CD4-positive, alpha-beta T cell treated with Interleukin-12 subunit alpha and Interleukin-12 subunit beta, for 1 hour (primary cell): ENCODE measurements around the gene RABAC1.
A peak's percentile ranks its signal among the peaks of the same experiment; 100 is the strongest.
"Not testable (repeated sequence)": the region's sequence is repeated elsewhere in the genome, so short reads cannot be mapped to it uniquely, and the experiment has no call there.

ENCODE experiments used
- DNase-seq: peaks from one replicate; pipeline ENCODE4 v3.0.0-alpha.2; 2020

RABAC1 gene, protein sequence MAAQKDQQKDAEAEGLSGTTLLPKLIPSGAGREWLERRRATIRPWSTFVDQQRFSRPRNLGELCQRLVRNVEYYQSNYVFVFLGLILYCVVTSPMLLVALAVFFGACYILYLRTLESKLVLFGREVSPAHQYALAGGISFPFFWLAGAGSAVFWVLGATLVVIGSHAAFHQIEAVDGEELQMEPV

GRCh38 chr19:41959056-41960053, at the start of gene RABAC1:
RABAC1 (minus strand) TSS chr19:41959321; CDS start chr19:41959292, 29 bp downstream.
- peak; percentile 90 for DNase-seq

- no peak for DNase-seq
Observed at GRCh38 chr19:42006569-42006968, 47.4 kb upstream of the RABAC1 start.

- DNase-seq = no peak
Observed at GRCh38 chr19:42005504-42005903, 46.4 kb upstream of the RABAC1 start.

- no peak for DNase-seq
Observed at GRCh38 chr19:42003506-42004294, 44.6 kb upstream of the RABAC1 start.

DNA sequence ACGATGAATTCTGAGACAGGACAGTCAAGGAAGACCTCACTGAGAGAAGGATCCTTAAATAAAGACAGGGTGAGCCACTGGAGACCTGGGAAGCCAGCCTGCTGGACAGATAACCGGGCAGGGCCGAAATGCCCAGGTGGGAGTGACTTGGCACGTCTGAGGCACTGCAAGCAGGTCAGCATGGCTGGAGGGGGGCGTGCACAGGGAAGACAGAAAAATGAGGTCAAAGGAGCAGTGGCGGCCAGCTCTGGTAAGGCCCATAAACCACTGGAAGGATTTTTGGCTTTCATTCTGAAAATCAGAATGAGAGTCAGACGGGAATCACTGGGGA, 40.7 kb upstream of the RABAC1 start:
- no peak for DNase-seq

GRCh38 chr19:41999071-41999877, 40.2 kb upstream of the RABAC1 start:
- DNase-seq = no peak

GRCh38 chr19:41998246-41999020, 39.3 kb upstream of the RABAC1 start:
- DNase-seq = peak; percentile 28

DNA sequence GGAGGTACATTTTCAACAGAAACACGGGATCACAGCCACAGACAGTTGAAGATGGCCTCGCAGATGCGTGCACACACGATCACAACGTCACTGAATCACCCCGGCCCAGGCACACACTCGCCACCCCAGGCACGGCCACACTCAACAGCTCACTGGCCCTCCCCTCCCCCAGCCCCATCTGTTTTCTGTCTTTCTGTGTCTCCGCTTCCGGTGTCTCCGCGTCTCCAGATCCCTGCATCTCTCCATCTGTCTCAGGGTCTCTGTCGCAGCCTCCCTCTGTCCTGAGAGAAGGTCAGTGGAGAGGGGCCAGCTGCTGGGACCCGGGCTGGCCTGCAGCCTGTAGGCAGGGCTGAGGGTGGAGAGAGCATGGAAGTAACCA, 38.7 kb upstream of the RABAC1 start:
- DNase-seq = no peak

DNA sequence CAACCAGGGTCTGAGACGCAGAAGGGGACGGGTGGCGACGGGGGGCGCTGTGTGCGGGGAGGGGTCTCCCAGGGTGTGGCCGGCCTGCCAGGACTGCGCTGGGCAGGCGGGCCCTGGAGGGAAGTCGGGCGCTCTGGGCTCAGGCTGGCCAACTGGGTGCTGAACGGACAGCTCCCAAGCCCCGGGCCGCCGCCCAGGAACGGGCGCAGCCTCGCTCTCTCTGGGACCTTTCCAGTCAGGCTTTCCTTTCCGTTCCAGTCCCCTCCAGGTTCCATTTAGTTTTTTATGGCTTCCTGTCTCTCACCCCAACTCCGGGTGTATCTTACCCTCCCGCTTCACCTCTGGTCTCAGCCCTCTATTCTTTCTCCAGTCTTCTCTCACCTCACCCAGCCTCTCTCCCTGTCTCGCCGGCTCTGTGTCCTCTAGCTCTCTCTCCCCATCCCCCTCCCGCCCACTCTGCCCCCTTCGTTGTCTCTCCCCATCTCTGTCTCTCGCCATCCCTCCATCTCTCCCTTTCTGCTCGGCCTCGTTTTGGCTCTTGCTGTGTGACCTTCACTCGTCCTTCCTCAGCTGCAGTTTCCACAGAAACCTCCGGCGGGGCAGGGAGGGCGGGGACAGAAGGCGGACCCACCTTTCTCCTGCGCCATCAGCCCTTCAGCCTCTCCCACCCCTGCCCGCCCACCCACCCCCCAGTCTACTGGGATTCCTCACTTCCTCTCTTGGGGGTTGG, 38.2 kb upstream of the RABAC1 start:
- DNase-seq = peak; percentile 37

- no peak for DNase-seq
Observed at GRCh38 chr19:41995959-41996797, 37.1 kb upstream of the RABAC1 start.

- no peak for DNase-seq
Observed at GRCh38 chr19:41994994-41995958, 36.2 kb upstream of the RABAC1 start.

- DNase-seq = no peak
Observed at GRCh38 chr19:41994521-41994971, 35.4 kb upstream of the RABAC1 start.

DNA sequence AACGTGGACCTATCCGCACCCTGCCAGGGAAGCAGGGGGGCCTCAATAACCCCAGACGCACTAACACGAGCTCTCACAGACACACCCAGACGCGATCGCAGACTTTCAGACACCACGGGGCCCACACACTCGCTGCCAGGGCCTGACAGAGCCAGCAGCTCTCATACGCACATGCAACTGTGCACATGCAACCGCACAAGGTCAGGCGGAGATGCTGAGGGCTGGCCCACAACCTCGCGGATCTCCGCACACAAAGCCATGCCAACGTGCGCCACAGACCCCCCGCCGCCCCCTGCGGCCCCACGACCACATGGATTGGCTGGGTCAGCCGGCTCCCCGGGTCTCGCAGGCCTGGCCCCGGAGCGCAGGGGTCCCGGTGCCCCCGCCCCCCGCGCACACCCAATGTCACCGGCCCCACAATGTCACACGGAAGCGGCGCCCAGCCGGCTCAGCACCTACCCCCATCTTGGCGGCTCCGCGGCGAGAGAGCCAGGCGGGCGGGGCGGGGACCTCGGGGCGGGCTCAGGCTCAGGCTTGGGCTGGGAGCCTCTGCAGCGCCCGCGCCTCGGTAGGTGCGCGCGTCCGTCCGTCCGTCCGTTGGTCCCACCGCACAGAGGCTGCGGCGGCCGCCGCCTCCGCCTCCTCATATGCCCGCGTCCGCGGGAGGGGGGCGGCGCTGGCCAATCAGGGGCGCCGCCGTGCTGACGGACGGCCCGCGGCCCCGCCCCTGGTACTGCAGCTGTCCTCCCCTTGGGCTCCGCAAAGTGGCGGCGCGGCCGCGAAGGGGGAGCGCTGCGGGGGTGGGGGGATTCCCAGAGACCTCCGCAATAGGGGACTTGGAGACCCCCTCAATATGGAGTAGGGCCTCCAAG, 34.7 kb upstream of the RABAC1 start, which contains the start of gene ATP1A3:
TSS of gene ATP1A3 (minus strand) at position 619 of the 872 bp plus-strand sequence. CDS start at position 465, 154 bp downstream.
- peak; percentile 72 for DNase-seq

DNA sequence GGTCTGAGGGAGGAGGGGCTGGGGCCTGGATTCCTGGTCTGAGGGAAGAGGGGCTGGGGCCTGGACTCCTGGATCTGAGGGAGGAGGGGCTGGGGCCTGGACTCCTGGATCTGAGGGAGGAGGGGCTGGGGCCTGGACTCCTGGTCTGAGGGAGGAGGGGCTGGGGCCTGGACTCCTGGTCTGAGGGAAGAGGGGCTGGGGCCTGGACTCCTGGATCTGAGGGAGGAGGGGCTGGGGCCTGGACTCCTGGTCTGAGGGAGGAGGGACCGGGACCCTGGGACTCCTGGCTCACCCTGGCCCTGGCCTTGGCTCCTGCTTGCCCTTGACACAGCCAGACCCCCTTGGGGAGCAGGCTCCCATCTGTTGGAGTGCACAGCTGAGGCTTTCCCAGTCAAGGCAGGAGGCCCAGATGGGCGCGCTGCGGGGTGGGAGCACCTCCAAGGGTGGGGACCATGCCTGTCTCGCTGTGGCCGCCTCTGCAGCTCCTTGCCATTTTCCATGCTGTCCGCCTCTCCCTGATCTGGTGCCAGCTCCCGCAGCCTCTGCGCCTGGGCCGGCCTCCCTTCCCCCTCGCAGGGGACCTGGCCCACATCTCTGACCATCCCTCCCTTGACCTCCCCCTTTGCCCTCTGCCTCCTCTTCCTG, 32.9 kb upstream of the RABAC1 start:
- not testable (repeated sequence) for DNase-seq

GRCh38 chr19:41991025-41991424, 31.9 kb upstream of the RABAC1 start:
- DNase-seq = no peak

- DNase-seq = no peak
Observed at GRCh38 chr19:41990615-41991014, 31.5 kb upstream of the RABAC1 start.

GRCh38 chr19:41990028-41990427, 30.9 kb upstream of the RABAC1 start:
- DNase-seq = no peak
